ENCODE results near the gene ZMIZ2.
"Not testable (repeated sequence)": the region's sequence is repeated elsewhere in the genome, so short reads cannot be mapped to it uniquely, and the experiment has no call there.

The ZMIZ2 gene

DNA sequence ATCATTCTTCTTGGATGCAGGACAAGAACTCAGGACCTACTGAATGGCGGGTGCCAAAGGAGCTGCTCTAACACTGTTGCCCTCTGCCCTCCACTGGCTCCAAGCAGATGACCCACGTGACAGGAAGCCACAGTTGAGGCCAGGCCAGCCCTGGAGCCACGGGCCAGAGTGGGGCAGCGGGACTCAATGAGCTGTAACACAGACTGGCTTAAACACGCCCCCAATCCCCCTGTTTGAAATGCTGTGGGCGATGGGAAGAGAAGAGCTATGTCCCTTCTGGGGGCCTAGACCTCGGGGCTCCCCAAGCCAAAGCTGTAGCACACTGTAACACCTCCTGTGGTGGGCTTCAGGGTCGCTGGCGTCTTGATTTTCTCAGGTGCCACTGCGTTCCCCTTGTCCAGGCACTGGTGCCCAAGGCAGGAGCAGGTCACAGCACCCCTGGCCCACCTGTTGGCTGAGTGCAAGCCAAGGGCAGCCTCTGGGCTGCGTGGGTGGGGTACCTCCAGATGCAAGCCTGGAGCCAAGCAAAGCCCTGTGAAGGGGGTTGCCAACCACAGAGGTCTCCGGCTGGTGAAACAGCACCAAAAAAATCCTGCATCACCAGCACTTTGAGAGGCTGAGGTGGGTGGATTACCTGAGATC lies 18.6 kb upstream of the ZMIZ2 start:
- DNase-seq: no peak

DNA sequence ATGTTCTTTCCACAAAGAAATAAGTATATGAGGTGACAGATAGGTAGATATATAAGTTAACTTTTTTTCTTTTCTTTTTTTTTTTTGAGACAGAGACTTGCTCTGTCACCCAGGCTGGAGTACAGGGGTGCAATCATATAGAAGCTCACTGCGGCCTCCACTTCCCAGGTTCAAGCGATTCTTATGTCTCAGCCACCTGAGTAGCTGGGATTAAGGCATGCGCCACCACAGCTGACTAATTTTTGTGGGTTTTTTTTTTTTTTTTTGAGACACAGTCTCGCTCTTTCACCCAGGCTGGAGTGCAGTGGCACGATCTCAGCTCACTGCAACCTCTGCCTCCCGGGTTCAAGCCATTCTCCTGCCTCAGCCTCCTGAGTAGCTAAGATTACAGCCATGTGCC lies 15.7 kb upstream of the ZMIZ2 start:
- not testable (repeated sequence) for DNase-seq

DNA sequence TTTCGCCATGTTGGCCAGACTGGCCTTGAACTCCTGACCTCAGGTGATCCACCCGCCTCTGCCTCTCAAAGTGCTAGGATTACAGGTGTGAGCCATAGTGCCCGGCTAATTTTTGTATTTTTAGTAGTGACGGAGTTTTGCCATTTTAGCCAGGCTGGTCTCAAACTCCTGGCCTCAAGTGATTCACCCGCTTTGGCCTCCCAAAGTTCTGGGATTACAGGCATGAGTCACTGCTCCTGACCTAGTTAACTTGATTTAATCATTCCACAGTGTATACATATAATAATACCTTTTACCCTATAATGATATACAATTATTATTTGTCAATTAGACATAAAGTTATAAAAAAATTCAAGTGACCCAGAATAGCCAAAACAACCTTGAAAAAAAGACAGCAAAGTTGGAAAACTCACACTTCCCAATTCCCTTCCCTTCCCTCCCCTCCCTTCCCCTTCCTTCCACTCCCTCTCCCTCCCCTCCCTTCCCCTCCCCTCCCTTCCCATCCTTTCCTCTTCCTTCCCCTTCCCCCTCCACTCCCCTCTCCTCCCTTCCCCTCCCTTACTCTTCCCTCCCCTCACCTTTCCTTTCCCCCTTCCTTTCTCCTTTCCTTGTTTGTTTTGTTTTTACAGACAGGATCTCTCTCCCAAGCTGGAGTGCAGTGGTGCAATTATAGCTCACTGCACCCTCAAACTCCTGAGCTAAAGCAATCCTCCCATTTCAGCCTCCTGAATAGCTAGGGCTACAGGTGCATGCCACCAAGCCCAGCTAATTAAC lies 14.8 kb upstream of the ZMIZ2 start:
- DNase-seq: no peak

DNA sequence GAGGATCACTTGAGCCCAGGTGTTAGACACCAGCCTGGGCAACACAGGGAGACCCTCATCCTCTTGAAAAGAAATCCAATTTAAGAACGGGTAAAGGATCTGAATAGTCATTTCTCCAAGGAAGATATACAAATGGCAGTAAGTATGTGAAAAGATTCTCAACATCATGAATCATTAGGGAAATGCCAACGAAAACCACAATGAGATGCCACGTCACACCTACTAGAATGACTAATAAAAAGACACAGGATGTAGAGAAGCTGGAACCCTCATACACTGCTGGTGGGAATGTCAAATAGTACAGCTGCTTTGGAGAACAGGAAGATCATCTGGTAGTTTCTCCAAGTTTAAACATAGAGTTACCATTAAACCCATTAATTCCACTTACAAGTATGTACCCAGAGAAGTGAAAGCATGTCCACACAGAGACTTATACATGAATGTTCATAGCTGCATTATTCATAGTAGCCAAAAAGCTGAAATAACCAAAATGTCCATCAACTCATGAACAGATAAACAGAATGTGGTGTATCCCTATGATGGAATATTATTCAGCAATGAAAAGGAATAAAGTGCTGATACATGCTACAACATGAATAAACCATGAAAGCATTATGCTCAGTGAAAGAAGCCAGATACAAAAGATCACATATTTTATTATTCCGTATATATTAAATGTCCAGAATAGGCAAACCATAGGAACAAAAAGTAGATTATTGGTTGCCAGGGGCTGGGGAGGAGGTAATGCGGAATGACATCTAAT lies 13.1 kb upstream of the ZMIZ2 start:
- DNase-seq: no peak

DNA sequence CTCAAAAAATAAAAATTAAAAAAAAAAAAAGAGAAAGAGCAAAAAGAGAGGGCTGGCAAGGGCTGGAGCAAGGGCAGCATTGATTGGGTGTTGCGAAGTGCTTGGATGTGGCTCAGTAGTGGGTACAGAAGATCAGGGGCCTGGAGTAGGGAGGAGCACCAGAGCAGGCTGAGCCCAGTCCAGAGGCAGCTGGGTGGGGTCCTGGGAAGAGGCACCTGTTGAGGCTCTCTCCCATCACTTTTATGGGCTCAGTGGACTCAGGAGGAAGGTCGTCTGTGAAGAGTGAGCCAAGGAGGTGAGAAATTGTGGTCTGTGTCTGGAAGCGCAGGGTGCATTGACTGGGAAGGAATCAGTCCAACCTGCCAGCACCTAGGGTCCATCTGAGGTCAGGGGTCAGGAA lies 11.8 kb upstream of the ZMIZ2 start:
- DNase-seq: no peak

DNA sequence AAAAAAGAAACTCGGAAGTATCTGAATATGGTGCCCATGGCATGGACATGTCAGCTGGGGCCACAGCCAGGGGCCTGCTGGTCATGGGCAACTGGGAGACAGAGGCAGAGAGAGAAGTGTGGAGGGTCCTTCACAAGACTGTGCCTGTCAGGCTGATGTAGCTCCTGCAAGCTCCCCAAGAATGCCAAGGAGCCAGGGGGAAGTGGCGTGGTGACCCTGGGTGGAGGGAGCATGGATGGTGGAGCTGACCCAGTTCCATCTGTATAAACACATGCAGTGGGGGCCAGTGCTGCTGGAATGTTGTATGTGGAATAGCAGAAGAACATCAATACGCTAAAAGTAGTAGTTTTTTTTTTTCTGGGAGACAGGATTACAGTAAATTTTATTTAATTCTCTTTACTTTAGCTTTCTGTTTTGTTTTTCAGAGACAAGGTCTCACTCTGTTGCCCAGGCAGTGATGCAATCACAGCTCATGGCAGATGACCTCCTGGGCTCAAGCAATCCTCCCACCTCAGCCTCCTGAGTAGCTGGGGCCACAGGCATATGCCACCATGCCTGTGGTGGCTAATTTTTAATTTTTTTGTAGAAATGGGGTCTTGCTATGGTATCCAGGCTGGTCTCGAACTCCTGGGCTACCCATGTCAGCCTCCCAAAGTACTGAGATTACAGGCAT lies 10.5 kb upstream of the ZMIZ2 start:
- DNase-seq: no peak

DNA sequence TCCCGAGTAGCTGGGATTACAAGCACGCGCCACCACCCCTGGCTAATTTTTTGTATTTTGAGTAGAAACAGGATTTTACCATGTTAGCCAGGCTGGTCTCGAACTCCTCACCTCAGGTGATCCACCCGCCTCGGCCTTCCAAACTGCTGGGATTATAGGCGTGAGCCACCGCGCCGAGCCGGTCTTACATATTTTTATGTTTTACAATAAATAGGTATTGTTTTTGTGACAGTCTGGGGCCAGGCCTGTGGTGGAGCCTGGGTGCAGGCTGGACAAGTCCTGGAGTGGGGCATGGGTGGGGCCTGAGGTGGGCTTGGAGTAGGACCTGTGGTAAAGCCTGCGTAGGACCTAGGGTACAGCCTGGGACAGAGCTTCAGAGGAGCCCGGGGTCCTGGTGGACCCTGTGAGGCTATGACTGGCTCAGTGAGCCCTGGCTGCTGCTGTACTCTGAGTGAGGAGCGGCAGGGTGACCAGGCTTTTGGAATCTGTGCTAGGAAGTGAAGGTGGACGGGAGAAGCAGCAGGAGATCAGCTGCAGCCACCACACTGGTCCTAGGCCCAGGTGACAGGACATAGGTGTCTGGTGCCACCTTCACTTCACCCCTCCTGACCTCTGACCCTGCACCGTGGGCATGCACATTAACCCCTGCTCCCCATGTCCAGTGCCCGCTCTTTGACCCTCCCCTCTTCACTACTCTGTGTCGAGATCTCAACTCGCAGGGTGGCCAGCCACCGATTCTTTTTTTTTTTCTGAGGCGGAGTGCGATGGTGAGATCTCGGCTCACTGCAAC lies 9.6 kb upstream of the ZMIZ2 start:
- DNase-seq: no peak

DNA sequence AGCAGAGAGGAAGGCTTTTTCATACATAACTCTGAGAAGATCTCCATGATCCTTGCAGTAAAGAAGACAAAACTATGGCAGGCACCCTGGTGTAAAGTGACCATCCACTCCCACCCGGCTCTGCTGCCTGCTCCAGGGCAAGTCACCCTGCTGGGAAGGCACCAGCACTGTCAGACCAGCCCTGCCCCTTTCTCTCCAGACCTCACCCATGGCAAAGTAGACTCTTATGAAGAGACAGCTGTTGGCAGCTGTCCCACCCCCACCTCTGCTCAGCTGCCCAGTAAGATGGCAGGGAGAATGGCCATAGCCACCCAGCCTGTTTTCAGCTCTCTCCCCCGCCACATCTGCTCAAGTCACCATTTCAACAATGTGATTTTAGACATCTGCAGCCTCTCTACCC lies 8.6 kb upstream of the ZMIZ2 start:
- DNase-seq: no peak

DNA sequence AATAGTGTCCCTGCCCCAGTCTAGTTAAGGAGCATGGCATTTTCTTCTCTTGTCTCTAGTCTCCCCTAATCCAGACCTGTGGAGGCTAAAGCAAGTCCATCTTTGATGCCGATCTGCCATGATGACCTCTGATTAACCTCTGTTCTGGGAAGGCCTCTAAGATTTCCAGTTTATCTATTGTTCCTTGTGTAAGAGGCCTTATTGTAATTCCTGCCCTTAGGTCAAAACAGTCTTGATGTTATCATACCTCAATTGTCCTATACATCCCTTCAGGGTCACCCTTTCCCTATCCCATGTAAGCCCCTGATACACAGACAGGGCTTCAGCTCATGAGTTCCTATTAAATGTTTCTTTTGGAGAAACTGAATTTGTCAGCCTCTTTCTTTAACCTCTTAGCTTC lies 4.9 kb upstream of the ZMIZ2 start:
- no peak for DNase-seq

DNA sequence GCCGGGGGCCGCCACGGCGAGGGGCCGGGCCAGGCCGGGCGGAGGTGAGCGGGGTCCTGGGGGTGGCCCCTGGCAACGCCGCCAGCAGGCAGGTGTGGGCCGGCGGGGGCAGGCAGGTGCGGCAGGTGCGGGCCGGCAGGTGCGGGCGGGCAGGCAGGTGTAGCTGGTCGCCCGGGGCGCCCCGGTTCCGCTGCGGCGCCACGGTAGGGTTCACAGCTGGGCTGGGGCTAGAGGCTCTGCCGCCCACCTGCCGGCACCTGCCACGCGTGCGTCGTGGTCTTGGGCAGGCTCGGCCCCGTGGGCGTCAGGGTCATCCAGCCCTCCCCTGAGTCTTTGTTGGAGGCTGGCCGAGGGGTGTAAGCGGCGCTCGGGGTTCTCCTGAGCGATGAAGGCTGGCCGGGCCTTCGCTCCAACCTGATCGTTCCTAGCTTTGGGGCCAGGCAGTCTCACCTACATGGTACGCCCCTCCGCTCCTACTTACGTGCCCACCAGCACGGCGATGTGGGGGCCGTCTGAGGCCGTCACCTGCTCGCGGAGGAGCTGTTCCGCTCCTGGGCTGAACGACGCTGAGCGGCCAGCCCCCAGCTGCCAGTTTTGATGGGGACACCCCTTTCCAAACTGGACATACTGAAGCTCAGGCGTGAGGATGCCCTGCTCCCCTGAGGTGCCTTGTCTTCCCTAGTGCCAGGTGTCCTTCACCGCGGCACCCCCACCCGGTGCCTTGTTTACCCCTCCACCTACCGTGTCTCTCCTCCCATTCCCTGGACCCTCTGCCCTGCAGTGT lies 493 bp downstream of the ZMIZ2 start:
- no peak for DNase-seq

DNA sequence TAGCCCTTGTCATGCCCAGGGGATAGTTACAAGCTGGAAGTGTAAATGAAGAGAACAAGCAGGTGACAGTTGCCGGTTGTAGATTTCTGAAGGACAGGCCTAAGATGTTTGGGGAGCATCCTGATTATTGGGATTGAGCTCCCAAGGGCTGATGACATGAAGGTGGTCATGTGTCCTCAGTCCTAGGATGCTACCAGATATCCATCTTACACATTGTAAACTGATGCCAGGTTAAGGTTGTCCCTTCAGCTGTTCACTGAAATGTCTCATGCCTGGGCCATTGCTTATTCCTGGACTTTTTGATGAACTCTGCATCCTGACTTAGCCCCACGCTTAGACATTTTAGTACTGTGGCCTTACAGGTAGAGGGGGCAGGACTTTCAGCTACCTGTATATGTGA lies 1.3 kb downstream of the ZMIZ2 start:
- no peak for DNase-seq

DNA sequence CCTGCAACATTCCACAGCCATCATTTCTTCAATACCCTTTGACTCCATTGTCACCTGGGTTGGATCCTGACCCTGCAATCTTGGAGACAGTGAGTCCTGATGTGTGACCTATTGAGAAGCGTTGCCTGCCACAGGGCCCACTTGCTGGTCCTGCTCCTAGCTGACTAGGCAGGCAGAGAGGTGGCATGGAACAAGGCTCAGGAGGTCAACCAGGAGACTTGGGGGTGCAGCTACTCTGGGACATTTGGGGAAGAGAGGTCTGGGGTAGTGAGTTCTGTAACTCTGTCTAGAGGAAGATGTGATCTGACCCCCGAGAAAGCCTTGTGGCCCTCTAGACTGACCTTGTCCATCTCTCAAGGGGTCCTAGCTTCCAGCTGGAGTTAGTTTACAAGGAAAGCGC lies 1.8 kb downstream of the ZMIZ2 start:
- no peak for DNase-seq

DNA sequence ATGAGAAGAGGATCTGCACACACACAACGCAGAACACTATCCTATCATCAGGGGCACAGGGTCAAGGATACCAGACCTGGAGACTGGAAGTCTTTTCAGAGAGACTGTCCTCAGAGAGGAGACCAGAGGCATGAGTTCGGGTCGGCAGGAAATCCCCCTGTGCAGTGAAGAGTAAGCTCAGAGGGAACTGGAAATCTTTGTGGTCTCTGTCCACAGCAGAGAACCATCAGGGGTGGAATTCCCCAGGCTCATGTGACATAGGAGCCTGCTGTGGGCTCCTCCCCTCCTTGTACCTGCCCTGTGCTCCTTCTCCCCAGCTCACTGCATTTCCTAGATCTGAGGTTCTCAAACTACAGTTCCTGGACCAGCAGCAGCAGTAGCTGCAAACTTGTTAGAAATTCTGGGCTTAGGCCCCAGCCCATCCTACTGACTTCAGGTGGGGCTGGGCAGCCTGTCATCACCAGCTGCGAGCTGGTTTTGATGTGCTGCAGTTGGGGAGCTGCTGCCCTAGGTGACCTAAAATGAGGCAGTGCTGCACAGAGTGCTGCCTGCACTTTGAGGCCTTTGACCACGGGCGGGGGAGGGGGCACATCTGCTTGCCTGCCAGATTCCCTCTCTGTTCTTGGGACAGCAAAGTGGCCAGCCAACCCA lies 2.4 kb downstream of the ZMIZ2 start:
- peak; percentile 44 for DNase-seq

DNA sequence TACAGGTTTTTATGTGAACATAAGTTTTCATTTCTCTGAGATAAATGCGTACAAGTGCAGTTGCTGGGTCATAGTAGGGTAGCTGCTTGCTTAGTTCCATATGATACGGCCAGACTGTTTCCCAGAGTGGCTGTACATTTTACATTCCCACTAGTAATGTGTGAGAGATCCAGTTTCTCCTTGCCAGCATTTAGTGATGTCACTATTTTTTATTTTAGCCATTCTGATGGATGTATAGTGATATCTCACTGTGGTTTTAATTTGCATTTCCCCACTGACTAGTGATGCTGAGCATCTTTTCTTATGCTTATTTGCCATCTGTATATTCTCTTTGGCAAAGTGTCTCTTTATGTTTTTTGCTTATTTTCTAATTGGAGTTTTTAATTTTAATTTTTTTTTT lies 4.2 kb downstream of the ZMIZ2 start:
- no peak for DNase-seq

DNA sequence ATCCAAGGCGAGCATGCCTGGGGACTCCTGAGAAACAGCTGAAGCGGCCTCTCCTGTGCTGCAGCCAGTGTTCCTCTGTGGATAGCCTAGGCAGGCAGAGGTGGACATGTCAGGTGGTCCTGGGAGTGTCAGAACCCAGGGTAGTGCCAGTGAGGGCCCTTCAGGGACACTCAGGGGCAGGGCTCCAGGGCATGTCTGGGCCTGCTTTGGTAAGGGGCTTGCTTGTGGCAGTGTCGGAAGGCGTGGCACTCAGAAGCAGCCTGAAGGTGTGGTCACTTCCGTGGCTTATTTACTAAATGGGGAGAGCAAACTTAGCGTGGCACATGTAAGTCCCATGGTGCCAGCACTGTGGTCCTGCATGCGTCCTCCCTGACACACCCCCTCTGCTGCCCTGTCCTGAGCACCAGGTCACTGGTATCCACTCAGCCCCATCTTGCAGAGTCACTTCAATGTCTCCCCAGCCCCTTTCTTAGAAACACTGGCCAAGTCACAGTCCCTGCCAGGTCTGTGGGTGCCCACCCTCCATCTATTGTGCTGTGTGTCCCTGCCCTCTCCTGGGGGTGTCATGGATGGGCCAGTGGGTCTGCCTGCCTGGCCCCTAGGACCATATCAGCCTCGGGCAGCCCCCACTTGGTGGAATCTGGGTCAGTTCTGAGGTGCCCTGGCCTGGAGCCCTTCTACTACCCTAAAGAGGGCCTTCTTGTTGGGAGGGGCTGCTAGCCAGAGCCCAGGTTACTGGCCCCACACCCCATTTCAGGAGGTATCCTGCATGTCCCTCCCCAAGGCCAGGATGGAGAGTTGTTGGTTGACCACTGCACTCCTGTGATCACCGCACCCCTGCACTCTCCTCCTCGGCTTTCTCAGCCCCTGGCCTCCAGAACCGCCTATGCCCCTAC lies 6.4 kb downstream of the ZMIZ2 start:
- DNase-seq: no peak

DNA sequence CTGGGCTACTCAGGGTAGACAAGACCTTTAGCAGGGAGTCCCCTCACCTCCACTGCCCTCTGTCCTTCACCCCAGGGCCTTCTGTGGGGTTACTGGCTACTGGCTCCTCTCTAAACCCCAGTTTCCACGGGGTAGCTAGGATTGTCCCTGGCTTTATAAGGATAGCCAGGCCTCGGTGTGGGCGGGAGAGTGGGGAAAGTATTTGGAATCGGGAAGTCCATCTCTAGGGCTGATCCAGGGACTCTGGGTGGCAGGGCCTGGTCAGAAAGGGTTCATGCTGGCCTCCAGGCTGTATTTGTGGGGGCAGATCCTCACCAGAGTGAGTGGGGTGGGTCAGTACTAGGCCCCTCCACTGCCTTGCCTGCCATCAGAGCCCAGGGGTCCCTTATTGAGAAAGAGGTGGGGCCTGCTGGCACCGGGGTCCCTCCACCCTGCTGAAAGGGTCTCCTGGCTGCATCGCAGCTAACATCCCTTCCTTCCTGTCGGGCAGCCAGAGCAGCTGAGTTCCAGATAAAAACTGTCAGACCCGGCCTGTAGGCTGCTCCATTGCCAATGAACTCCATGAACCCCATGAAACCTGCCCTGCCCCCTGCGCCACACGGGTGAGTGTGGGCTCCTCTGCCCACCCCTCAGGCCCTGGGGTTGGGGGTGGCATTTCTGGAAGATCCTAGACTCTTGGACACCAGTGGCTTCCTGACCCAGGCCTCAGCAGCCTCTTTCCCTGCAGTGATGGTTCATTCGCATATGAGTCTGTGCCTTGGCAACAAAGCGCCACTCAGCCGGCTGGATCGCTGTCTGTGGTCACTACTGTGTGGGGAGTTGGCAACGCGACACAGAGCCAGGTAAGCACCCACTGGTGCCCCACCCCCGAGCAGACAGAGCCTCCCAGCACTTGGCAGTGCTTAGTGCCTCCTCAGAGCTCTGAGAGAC lies 7.3 kb downstream of the ZMIZ2 start:
- DNase-seq: no peak

DNA sequence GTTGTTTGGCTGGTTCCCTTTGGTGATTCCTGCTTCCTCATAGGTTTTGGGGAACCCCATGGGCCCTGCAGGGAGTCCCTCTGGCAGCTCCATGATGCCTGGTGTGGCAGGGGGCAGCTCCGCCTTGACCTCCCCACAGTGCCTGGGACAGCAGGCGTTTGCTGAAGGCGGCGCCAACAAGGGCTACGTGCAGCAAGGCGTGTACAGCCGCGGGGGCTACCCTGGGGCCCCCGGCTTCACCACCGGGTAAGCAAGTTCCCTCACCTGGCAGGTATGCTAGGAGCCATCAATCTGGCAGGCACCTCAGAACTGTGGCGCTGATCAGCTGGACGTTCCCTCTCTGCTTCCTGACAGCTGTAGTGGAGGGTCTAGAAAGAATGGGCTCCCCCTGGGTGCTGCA lies 8.3 kb downstream of the ZMIZ2 start:
- DNase-seq: no peak

DNA sequence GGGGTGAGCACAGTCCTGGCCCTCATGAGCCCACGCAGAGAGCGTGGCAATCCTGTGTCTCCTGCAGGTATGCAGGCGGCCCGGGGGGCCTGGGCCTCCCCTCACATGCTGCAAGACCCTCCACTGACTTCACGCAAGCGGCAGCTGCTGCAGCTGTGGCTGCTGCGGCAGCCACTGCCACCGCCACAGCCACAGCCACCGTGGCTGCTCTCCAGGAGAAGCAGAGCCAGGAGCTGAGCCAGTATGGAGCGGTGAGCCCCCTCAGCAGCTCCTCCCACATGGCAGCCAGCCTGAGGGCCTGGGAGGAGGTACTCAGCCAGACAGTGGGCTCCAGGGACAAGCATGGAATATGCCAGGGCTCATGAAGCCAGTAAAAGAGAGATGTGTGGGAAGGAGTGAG lies 8.7 kb downstream of the ZMIZ2 start:
- DNase-seq: no peak

DNA sequence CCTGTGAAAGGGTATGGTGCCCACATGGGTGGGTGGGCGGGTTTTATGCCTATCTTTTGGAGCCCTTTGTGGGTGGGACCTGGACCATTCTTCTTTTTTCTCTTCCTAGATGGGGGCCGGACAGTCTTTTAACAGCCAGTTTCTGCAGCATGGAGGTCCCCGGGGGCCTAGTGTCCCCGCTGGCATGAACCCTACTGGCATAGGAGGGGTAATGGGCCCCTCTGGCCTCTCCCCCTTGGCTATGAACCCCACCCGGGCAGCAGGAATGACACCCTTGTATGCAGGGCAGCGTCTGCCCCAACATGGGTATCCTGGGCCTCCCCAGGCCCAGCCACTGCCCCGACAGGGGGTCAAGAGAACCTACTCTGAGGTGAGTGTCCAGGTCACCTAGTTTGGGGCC lies 9.1 kb downstream of the ZMIZ2 start:
- DNase-seq: no peak
